OCI-LY3 (cell line): ENCODE data around the gene PLCL1.

ENCODE experiments used
- H2AFZ ChIP-seq: fragments of 200-600, 300-600 bp; shearing (Covaris generic); 2 replicates; pipeline ENCODE4 v1.6.0; 2014; ENCODE audit warnings: antibody characterized with exemption, low read depth, low read length
- H3K27ac ChIP-seq: fragments of 200-600, 300-600 bp; sonication (generic); 2 replicates; pipeline ENCODE4 v1.5.1; 2014; ENCODE audit warnings: mild to moderate bottlenecking, low read length, moderate library complexity, mixed read lengths
- H3K27me3 ChIP-seq: fragments of 200-600, 300-600 bp; sonication (generic); 2 replicates; pipeline ENCODE4 v1.6.1; 2014; ENCODE audit warnings: low read depth, low read length, mixed read lengths
- H3K36me3 ChIP-seq: fragments of 200-600, 300-600 bp; sonication (generic); replicated peaks from 2 replicates; pipeline ENCODE3; 2014; ENCODE audit warnings: low read depth, low read length, mixed read lengths
- H3K4me1 ChIP-seq: fragments of 300-600, 200-600 bp; sonication (generic); 2 replicates; pipeline ENCODE4 v1.6.1; 2014; ENCODE audit warnings: low read length, mixed read lengths
- H3K4me2 ChIP-seq: fragments of 200-600, 300-600 bp; sonication (generic); 2 replicates; pipeline ENCODE4 v1.6.1; 2014; ENCODE audit warnings: low read length, mixed read lengths
- H3K4me3 ChIP-seq: fragments of 300-600, 200-600 bp; sonication (generic); 2 replicates; pipeline ENCODE4 v1.5.1; 2014; ENCODE audit warnings: antibody characterized with exemption, mild to moderate bottlenecking, low read length, moderate library complexity
- H3K79me2 ChIP-seq: fragments of 300-600, 200-600 bp; shearing (Covaris generic); 2 replicates; pipeline ENCODE4 v1.6.1; 2014; ENCODE audit warnings: mild to moderate bottlenecking, low read length, mixed read lengths
- H3K9ac ChIP-seq: fragments of 300-600, 200-600 bp; shearing (Covaris generic); 2 replicates; pipeline ENCODE4 v1.6.0; 2014; ENCODE audit warnings: mild to moderate bottlenecking, low read length, moderate library complexity
- H3K9me3 ChIP-seq: fragments of 200-600, 300-600 bp; shearing (Covaris generic); 2 replicates; pipeline ENCODE4 v1.6.1; 2014; ENCODE audit warnings: low read length, mixed read lengths; ENCODE audit not compliant: insufficient read depth
- H4K20me1 ChIP-seq: fragments of 200-600, 300-600 bp; sonication (generic); 2 replicates; pipeline ENCODE4 v1.6.1; 2016; ENCODE audit warnings: low read length, mixed read lengths; ENCODE audit not compliant: insufficient read depth
- CTCF ChIP-seq: fragments of 200-600, 300-600 bp; sonication (generic); IDR thresholded peaks from 2 replicates; pipeline ENCODE4 v1.5.1; 2014; ENCODE audit warnings: antibody characterized with exemption, low read length, low read depth
- EZH2phosphoT487 ChIP-seq: fragments of 200-600 bp; shearing (Covaris generic); IDR thresholded peaks from 2 replicates; pipeline ENCODE4 v1.6.1; 2018; ENCODE audit warnings: antibody characterized with exemption, mixed run types, low read depth

Gene PLCL1

GRCh38 chr2:198144660-198145059, 340.3 kb downstream of the PLCL1 start:
- no peak overlapping the region for H3K9ac ChIP-seq
- no peaks in the 10 kb centered on the region for H4K20me1 ChIP-seq
- H3K4me1 ChIP-seq = no peaks in the 10 kb centered on the region
- H3K4me2 ChIP-seq = no peak overlapping the region
- no peaks in the 10 kb centered on the region for H3K9me3 ChIP-seq
- TF ChIP-seq CTCF = no peak
- no peak for TF ChIP-seq EZH2phosphoT487
- no peaks in the 10 kb centered on the region for H3K36me3 ChIP-seq
- H3K79me2 ChIP-seq = no peaks in the 10 kb centered on the region
- H2AFZ ChIP-seq = no peak overlapping the region
- no peak overlapping the region for H3K27ac ChIP-seq
- H3K27me3 ChIP-seq = 0 out of 2 replicates have a peak, but pooled peaks cover 4% of the 10 kb centered on the region
- no peak overlapping the region for H3K4me3 ChIP-seq

- no peaks in the 10 kb centered on the region for H3K9me3 ChIP-seq
- H3K4me1 ChIP-seq = no peaks in the 10 kb centered on the region
- TF ChIP-seq CTCF (no peak), EZH2phosphoT487 (no peak)
- no peak overlapping the region for H3K4me3 ChIP-seq
- no peaks in the 10 kb centered on the region for H3K79me2 ChIP-seq
- H3K4me2 ChIP-seq = no peak overlapping the region
- H3K9ac ChIP-seq = no peak overlapping the region
- no peak overlapping the region for H2AFZ ChIP-seq
- H3K27ac ChIP-seq = no peak overlapping the region
- 0 out of 2 replicates have a peak, but pooled peaks cover 4% of the 10 kb centered on the region for H3K27me3 ChIP-seq
- H3K36me3 ChIP-seq = no peaks in the 10 kb centered on the region
- H4K20me1 ChIP-seq = no peaks in the 10 kb centered on the region
Measured at GRCh38 chr2:198146346-198146940, 342.1 kb downstream of the PLCL1 start.

- no peaks in the 10 kb centered on the region for H4K20me1 ChIP-seq
- H2AFZ ChIP-seq = no peak overlapping the region
- no peak overlapping the region for H3K4me3 ChIP-seq
- no peaks in the 10 kb centered on the region for H3K27me3 ChIP-seq
- H3K9ac ChIP-seq = no peak overlapping the region
- no peaks in the 10 kb centered on the region for H3K9me3 ChIP-seq
- no peak for TF ChIP-seq CTCF
- TF ChIP-seq EZH2phosphoT487 = no peak
- no peaks in the 10 kb centered on the region for H3K79me2 ChIP-seq
- no peaks in the 10 kb centered on the region for H3K4me1 ChIP-seq
- H3K27ac ChIP-seq = no peak overlapping the region
- no peaks in the 10 kb centered on the region for H3K36me3 ChIP-seq
- no peak overlapping the region for H3K4me2 ChIP-seq
Measured at GRCh38 chr2:198157314-198157713, 352.9 kb downstream of the PLCL1 start.

- Histone ChIP-seq H3K36me3 (no peaks in the 10 kb centered on the region), H3K27ac (no peak overlapping the region), H3K4me2 (no peak overlapping the region), H4K20me1 (no peaks in the 10 kb centered on the region), H3K9me3 (no peaks in the 10 kb centered on the region), H3K27me3 (0 out of 2 replicates have a peak, but pooled peaks cover 2% of the 10 kb centered on the region), H3K9ac (no peak overlapping the region), H3K4me1 (no peaks in the 10 kb centered on the region), H3K79me2 (no peaks in the 10 kb centered on the region), H3K4me3 (no peak overlapping the region), H2AFZ (no peak overlapping the region)
- TF ChIP-seq EZH2phosphoT487 (no peak), CTCF (no peak)
Measured at GRCh38 chr2:198161151-198161550, 356.8 kb downstream of the PLCL1 start.
